Esophagus muscularis mucosa (tissue), 3 donors: ENCODE results near the gene MCAM.
A peak's percentile ranks its signal among the peaks of the same experiment; 100 is the strongest.

ENCODE experiments used
- EP300 ChIP-seq: sonication (generic); formaldehyde crosslinking; IDR thresholded peaks from one replicate; pipeline ENCODE4 v1.6.1; 2017; ENCODE audit warnings: antibody characterized with exemption
- TF ChIP-seq, protein P1 (sequence below), 3 experiments: fragments of 200-600 bp in 2 of 3; fragments of 450-650 bp in 1 of 3; sonication (generic) in 2 of 3; IDR thresholded peaks; one replicate each; pipeline ENCODE4 v1.5.1; 2017 to 2019; ENCODE audit warnings: antibody characterized with exemption in 3 of 3, mild to moderate bottlenecking in 2 of 3, moderate library complexity in 1 of 3

- no peak for TF ChIP-seq EP300
- TF ChIP-seq, protein P1, sequence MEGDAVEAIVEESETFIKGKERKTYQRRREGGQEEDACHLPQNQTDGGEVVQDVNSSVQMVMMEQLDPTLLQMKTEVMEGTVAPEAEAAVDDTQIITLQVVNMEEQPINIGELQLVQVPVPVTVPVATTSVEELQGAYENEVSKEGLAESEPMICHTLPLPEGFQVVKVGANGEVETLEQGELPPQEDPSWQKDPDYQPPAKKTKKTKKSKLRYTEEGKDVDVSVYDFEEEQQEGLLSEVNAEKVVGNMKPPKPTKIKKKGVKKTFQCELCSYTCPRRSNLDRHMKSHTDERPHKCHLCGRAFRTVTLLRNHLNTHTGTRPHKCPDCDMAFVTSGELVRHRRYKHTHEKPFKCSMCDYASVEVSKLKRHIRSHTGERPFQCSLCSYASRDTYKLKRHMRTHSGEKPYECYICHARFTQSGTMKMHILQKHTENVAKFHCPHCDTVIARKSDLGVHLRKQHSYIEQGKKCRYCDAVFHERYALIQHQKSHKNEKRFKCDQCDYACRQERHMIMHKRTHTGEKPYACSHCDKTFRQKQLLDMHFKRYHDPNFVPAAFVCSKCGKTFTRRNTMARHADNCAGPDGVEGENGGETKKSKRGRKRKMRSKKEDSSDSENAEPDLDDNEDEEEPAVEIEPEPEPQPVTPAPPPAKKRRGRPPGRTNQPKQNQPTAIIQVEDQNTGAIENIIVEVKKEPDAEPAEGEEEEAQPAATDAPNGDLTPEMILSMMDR (IDR thresholded peaks at IDR 0.05), result peak; percentile 82 to 88 (median 87)
Measured at GRCh38 chr11:119323532-119324033, 6.7 kb upstream of the MCAM start.
